ENCODE data around the gene CD22.

Gene CD22

GRCh38 chr19:35310331-35310730 lies 18.7 kb upstream of the CD22 start:
- H3K27ac ChIP-seq, result no peak overlapping the region
- TF ChIP-seq CTCF (conservative IDR thresholded peaks at IDR 0.05), result no peak
- no peak for TF ChIP-seq ZFX (IDR thresholded peaks at IDR 0.05)

GRCh38 chr19:35310811-35311465 lies 18.0 kb upstream of the CD22 start:
- no peak overlapping the region for H3K27ac ChIP-seq

GRCh38 chr19:35311901-35312665 lies 16.9 kb upstream of the CD22 start:
- TF ChIP-seq ZFX (IDR thresholded peaks at IDR 0.05) (no peak), CTCF (conservative IDR thresholded peaks at IDR 0.05) (no peak)

More at GRCh38 chr19:35310811-35311465, 18.0 kb upstream of the CD22 start:
- TF ChIP-seq CTCF (conservative IDR thresholded peaks at IDR 0.05), result no peak
- TF ChIP-seq ZFX (IDR thresholded peaks at IDR 0.05), result no peak

GRCh38 chr19:35313587-35313986 lies 15.4 kb upstream of the CD22 start:
- TF ChIP-seq ZFX (IDR thresholded peaks at IDR 0.05) (no peak), CTCF (conservative IDR thresholded peaks at IDR 0.05) (no peak)

More at GRCh38 chr19:35311901-35312665, 16.9 kb upstream of the CD22 start:
- no peak overlapping the region for H3K27ac ChIP-seq

GRCh38 chr19:35314031-35314430 lies 15.0 kb upstream of the CD22 start:
- H3K27ac ChIP-seq, result no peak overlapping the region
- TF ChIP-seq CTCF (conservative IDR thresholded peaks at IDR 0.05) (no peak), ZFX (IDR thresholded peaks at IDR 0.05) (no peak)

More at GRCh38 chr19:35313587-35313986, 15.4 kb upstream of the CD22 start:
- no peak overlapping the region for H3K27ac ChIP-seq

- H3K27ac ChIP-seq, result no peak overlapping the region
- TF ChIP-seq CTCF (conservative IDR thresholded peaks at IDR 0.05), result no peak
- TF ChIP-seq ZFX (IDR thresholded peaks at IDR 0.05), result no peak
These were observed 14.0 kb upstream of the CD22 start for GRCh38 chr19:35314858-35315470.

- TF ChIP-seq ZFX (IDR thresholded peaks at IDR 0.05) (no peak), CTCF (conservative IDR thresholded peaks at IDR 0.05) (no peak)
- H3K27ac ChIP-seq, result no peak overlapping the region
These were observed 13.1 kb upstream of the CD22 start for GRCh38 chr19:35315883-35316282.

All from C4-2B (cell line).